Measurements from ENCODE around the gene MGAM2.

DNA sequence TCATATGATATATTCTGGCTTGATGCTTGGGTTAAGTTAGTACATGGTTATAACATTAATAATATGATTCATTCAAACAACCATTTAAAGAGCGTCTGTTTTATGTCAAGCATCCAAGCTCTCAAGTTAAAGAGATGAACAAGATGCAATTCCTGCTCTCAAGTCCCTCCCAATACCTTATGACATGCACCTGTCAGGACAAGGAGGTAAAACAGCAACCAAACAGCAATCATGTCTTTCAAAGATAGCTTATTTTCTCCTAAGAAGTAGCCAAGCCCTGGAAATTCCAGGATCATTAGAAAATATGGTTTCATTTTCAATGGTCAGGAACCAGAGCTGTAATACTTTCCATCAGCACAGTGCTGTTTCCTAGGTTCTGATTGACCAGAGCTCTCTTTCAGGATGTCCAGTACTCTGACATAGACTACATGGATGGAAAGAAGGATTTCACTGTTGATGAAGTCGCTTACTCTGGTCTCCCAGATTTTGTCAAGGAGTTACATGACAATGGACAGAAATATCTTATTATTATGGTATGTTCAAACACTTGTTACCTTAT lies 29.0 kb downstream of the MGAM2 start:
- TF ChIP-seq, protein P1, sequence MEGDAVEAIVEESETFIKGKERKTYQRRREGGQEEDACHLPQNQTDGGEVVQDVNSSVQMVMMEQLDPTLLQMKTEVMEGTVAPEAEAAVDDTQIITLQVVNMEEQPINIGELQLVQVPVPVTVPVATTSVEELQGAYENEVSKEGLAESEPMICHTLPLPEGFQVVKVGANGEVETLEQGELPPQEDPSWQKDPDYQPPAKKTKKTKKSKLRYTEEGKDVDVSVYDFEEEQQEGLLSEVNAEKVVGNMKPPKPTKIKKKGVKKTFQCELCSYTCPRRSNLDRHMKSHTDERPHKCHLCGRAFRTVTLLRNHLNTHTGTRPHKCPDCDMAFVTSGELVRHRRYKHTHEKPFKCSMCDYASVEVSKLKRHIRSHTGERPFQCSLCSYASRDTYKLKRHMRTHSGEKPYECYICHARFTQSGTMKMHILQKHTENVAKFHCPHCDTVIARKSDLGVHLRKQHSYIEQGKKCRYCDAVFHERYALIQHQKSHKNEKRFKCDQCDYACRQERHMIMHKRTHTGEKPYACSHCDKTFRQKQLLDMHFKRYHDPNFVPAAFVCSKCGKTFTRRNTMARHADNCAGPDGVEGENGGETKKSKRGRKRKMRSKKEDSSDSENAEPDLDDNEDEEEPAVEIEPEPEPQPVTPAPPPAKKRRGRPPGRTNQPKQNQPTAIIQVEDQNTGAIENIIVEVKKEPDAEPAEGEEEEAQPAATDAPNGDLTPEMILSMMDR (IDR thresholded peaks at IDR 0.05; ENCODE audit: insufficient read depth, low read length) = no peak
- no peak for TF ChIP-seq GABPA (IDR thresholded peaks at IDR 0.05; ENCODE audit: low read depth)
- no peak for TF ChIP-seq REST (IDR thresholded peaks at IDR 0.05; ENCODE audit: insufficient replicate concordance, low read depth)

Measured in HL-60 (cell line).